Keratinocyte (primary cell): Measurements from ENCODE around the gene PRKD1. TPM values are rescaled to one million over a fixed set of nuclear protein-coding genes. Genes with fewer than 3 reads are reported as not detected.

Experiments used
- DNase-seq: peaks from one replicate; pipeline ENCODE4 v3.0.0-alpha.2; 2011; ENCODE audit warnings: low read depth, missing footprints, low spot score
- FAIRE-seq: peaks from 2 replicates; lab custom pipeline; 2011; peaks lifted over from hg19 to GRCh38; lab: Jason Lieb, UNC
- H2AFZ ChIP-seq: 2 replicates; pipeline ENCODE4 v1.6.0; 2012; ENCODE audit warnings: low read length, control low read depth, inconsistent platforms; ENCODE audit not compliant: control insufficient read depth
- H3K27ac ChIP-seq: 2 replicates; pipeline ENCODE4 v1.5.1; 2011; ENCODE audit warnings: low read length; ENCODE audit not compliant: control insufficient read depth, insufficient read depth
- H3K27me3 ChIP-seq: 3 replicates; pipeline ENCODE4 v1.6.0; 2011; ENCODE audit warnings: low read length; ENCODE audit not compliant: control insufficient read depth, insufficient read depth; ENCODE audit errors: extremely low read depth
- H3K36me3 ChIP-seq, 2 experiments: 2 replicates in 1 of 2; 3 replicates in 1 of 2; pipeline ENCODE4 v1.5.1; 2011; ENCODE audit warnings: low read length in 2 of 2, mild to moderate bottlenecking in 1 of 2; ENCODE audit not compliant: control insufficient read depth in 2 of 2, insufficient read depth in 2 of 2; ENCODE audit errors: extremely low read depth in 1 of 2
- H3K4me1 ChIP-seq: 3 replicates; pipeline ENCODE4 v1.5.1; 2011; ENCODE audit warnings: low read length; ENCODE audit not compliant: control insufficient read depth, insufficient read depth; ENCODE audit errors: extremely low read depth
- H3K4me2 ChIP-seq: 3 replicates; pipeline ENCODE4 v1.6.0; 2011; ENCODE audit warnings: low read depth, low read length; ENCODE audit not compliant: control insufficient read depth, insufficient read depth; ENCODE audit errors: extremely low read depth
- H3K4me3 ChIP-seq, 3 experiments: fragments of 200-600 bp in 1 of 3; sonication (generic) in 1 of 3; 2 replicates in 2 of 3; 3 replicates in 1 of 3; pipeline ENCODE4 v1.5.1; 2011 to 2016; ENCODE audit warnings: low read length in 3 of 3, mild to moderate bottlenecking in 3 of 3, control low read depth in 2 of 3, inconsistent platforms in 1 of 3, low read depth in 1 of 3, mixed read lengths in 1 of 3, mixed run types in 1 of 3, moderate library complexity in 1 of 3; ENCODE audit not compliant: control insufficient read depth in 2 of 3, insufficient read depth in 2 of 3; ENCODE audit errors: extremely low read depth in 1 of 3
- H3K79me2 ChIP-seq: 2 replicates; pipeline ENCODE4 v1.6.0; 2012; ENCODE audit warnings: low read length; ENCODE audit not compliant: control insufficient read depth, insufficient read depth
- H3K9ac ChIP-seq: 3 replicates; pipeline ENCODE4 v1.6.0; 2011; ENCODE audit warnings: low read length; ENCODE audit not compliant: control insufficient read depth, insufficient read depth; ENCODE audit errors: extremely low read depth
- H3K9me1 ChIP-seq: 3 replicates; pipeline ENCODE4 v1.6.0; 2011; ENCODE audit warnings: low read length; ENCODE audit not compliant: control insufficient read depth, insufficient read depth; ENCODE audit errors: extremely low read depth
- H3K9me3 ChIP-seq: 2 replicates; pipeline ENCODE4 v1.5.1; 2012; ENCODE audit warnings: low read depth, low read length; ENCODE audit not compliant: control insufficient read depth
- H4K20me1 ChIP-seq: 3 replicates; pipeline ENCODE4 v1.6.0; 2011; ENCODE audit warnings: low read length; ENCODE audit not compliant: control insufficient read depth, insufficient read depth; ENCODE audit errors: extremely low read depth
- EZH2 ChIP-seq: IDR thresholded peaks from one replicate; pipeline ENCODE4 v1.6.1; 2012; ENCODE audit warnings: inconsistent platforms, mild to moderate bottlenecking, low read length, moderate library complexity
- dilution Hi-C: fragments of 300-500 bp; cut with MboI; formaldehyde crosslinking; loops from one replicate; pipeline ENCODE4 v1.7.0; 2020; ENCODE audit warnings: low sequenced_read_pairs; ENCODE audit not compliant: extremely low pct_ligation_motif_present
- polyA plus RNA-seq, 5 experiments: library from polyadenylated mRNA; depleted of rRNA in 3 of 5; stranded (reverse) in 3 of 5; stranded (forward) in 1 of 5; unstranded in 1 of 5; fragments of >200 nt; gene quantifications; 1 replicate in 1 of 5; 2 replicates in 3 of 5; 3 replicates in 1 of 5; pipeline versions ENCODE4 v1.2.1 to v1.2.3, GENCODE V29; 2011 to 2012; ENCODE audit warnings: missing spikeins in 2 of 5, low read depth in 1 of 5, low replicate concordance in 1 of 5
- TF ChIP-seq, protein P1 (sequence below), 3 experiments: IDR thresholded peaks in 1 of 3; conservative IDR thresholded peaks in 1 of 3; optimal IDR thresholded peaks in 1 of 3; 2 replicates in 2 of 3; 3 replicates in 1 of 3; pipeline versions ENCODE3 to v1.5.1; 2011; ENCODE audit warnings: low read length in 3 of 3, mild to moderate bottlenecking in 3 of 3, moderate library complexity in 2 of 3, control low read depth in 1 of 3, inconsistent platforms in 1 of 3; ENCODE audit not compliant: insufficient read depth in 2 of 3; ENCODE audit errors: extremely low read depth in 1 of 3

PRKD1 gene
- polyA plus RNA-seq, 1 donor (not counting 4 experiments of a cell fraction or from before 2014, with no cell fraction given), result 0.49 TPM

DNA sequence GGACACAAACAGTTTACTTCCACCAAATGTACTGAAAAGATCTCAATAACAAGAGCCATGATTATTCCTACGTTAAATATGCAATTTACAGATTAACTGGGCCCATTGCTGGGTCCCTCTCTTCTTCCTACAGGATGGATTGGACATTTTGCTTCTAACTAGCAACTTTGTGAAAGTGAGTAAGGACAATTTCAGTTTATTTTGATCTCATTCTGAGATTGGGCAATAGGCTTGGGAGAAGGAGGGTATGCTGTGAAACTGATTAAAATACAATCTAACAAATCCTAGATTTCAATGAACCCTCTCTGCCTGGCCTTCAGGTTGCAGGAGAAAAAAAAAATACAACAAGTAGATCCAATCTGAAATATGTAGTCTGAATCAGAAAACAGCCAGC, 121.5 kb downstream of the PRKD1 start:
- Histone ChIP-seq H4K20me1 (no peaks in the 10 kb centered on the region), H3K4me2 (peak overlapping the region; percentile 16), H3K4me1 (no peaks in the 10 kb centered on the region), H3K9me3 (no peaks in the 10 kb centered on the region), H3K27me3 (no peaks in the 10 kb centered on the region), H3K9ac (no peak overlapping the region), H3K27ac (peak overlapping the region; percentile 8), H3K9me1 (no peaks in the 10 kb centered on the region), H3K36me3 (no peaks in the 10 kb centered on the region), H3K4me3 (no peak overlapping the region), H2AFZ (no peak overlapping the region), H3K79me2 (no peaks in the 10 kb centered on the region)
- TF ChIP-seq, protein P1, sequence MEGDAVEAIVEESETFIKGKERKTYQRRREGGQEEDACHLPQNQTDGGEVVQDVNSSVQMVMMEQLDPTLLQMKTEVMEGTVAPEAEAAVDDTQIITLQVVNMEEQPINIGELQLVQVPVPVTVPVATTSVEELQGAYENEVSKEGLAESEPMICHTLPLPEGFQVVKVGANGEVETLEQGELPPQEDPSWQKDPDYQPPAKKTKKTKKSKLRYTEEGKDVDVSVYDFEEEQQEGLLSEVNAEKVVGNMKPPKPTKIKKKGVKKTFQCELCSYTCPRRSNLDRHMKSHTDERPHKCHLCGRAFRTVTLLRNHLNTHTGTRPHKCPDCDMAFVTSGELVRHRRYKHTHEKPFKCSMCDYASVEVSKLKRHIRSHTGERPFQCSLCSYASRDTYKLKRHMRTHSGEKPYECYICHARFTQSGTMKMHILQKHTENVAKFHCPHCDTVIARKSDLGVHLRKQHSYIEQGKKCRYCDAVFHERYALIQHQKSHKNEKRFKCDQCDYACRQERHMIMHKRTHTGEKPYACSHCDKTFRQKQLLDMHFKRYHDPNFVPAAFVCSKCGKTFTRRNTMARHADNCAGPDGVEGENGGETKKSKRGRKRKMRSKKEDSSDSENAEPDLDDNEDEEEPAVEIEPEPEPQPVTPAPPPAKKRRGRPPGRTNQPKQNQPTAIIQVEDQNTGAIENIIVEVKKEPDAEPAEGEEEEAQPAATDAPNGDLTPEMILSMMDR (optimal IDR thresholded peaks at IDR 0.05 in 1 of 3, IDR thresholded peaks at IDR 0.05 in 1 of 3, conservative IDR thresholded peaks at IDR 0.05 in 1 of 3; ENCODE audit: extremely low read depth in 1 of 3, insufficient read depth in 2 of 3, low read length in 3 of 3), result no peak
- TF ChIP-seq EZH2, result no peak
- DNase-seq (no peak), FAIRE-seq (no peak)
- dilution Hi-C loops, result no loop called here

DNA sequence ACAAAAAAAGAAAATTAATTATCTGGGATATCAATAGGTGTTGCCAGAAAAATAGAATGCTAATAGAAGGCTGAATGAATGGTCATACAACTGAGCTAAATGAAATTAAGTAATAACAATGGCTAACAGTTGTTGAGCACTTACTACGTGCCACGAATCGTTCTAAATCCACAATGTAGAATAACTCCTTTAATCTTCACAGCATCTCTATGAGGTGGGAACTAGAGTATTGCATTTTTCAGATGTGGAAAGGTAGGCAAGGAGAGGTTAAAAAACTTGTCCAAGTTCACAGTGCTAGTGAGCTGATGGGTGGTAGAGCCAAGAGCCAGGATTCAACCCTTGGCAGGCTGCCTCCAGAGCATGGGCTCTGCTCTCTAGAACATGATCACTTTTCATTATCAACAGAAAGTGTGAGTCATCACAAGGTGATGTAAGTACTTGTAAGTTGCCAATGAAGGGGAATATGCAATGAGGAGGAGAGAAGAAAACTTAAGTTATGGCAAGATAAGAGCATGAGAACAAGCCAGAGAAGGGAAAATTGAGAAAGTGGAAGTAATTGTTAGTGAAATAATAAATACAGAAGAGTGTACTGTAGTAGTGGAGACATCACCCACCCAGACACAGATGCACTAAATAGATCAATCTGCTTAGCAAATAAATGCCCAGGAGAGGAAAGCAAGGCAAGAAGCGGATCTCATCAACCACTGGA, 122.1 kb downstream of the PRKD1 start:
- Histone ChIP-seq H3K4me3 (no peak overlapping the region), H3K27ac (peak overlapping the region; percentile 8), H3K36me3 (no peaks in the 10 kb centered on the region), H3K9me3 (no peaks in the 10 kb centered on the region), H2AFZ (no peak overlapping the region), H3K4me1 (no peaks in the 10 kb centered on the region), H3K27me3 (no peaks in the 10 kb centered on the region), H4K20me1 (no peaks in the 10 kb centered on the region), H3K4me2 (peak overlapping the region; percentile 16), H3K9me1 (no peaks in the 10 kb centered on the region), H3K9ac (no peak overlapping the region), H3K79me2 (no peaks in the 10 kb centered on the region)
- TF ChIP-seq, protein P1 (optimal IDR thresholded peaks at IDR 0.05 in 1 of 3, IDR thresholded peaks at IDR 0.05 in 1 of 3, conservative IDR thresholded peaks at IDR 0.05 in 1 of 3; ENCODE audit: extremely low read depth in 1 of 3, insufficient read depth in 2 of 3, low read length in 3 of 3), result no peak
- TF ChIP-seq EZH2, result no peak
- dilution Hi-C loops, result no loop called here
- DNase-seq (no peak), FAIRE-seq (no peak)
